Stimulated activated CD8-positive, alpha-beta memory T cell treated with anti-CD3 and anti-CD28 coated beads, Interleukin-7, amount 100 ng/mL, for 1 hour (primary cell): ENCODE measurements around the gene MRPS35.

Source experiments
- DNase-seq, 2 donors: peaks; one replicate each; pipeline ENCODE4 v3.0.0-alpha.2; 2020; ENCODE audit warnings: low read depth in 2 of 2

The MRPS35 gene

DNA sequence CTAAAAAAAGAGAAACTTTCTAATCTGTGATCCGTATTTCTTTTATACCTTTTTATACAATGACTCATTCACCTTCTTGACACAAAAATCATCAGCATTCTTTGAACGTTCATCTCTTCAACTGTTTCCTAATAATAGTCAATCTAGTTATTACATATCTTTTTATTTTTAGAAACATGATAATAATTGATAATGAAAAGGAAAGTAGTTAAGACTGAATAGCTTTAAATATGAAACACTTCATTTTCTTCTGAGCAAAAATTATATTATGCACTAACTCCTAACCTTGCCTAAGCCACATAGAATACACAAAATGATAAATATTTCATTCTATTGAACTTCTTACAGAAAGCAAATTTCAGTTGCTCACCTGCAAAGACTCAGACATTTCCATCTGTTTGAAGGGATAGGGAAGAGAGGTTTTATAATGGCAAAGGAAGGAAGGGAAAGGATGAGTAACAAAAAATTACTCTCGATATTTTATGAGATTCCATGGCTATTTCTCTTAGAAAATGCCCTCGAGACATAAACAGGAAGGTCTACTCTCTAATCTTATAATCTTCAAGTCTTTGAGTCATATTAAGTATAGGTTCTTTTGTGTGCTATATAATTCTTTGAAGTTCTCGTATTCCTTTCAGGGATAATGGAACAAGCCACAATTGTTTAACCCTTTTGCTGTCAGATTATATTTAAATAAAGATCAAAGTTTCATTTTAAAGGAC lies 61.9 kb downstream of the MRPS35 start:
- no peak for DNase-seq

DNA sequence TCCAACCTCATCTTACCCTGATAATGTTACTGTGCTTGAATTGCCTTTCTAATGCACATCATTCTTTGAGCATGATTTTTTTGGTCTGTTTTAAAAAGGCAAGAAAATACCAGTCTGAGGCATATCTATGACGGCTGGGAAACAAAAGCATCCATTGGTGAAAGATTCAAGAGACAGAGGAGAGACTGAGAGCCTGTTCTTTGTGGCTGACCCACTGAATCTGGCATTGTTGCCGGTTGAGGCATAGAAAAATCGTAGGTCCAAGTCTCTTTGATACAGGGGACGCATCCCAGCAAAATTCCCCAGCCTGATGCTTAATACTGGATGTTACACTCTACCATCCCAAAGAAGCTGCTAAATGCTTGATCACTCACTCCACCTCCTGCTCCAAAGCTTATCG lies 66.5 kb downstream of the MRPS35 start:
- DNase-seq, result no peak

- no peak for DNase-seq
Measured at GRCh38 chr12:27778206-27778605, 67.6 kb downstream of the MRPS35 start.

GRCh38 chr12:27779416-27779919 lies 68.8 kb downstream of the MRPS35 start:
- no peak for DNase-seq

DNA sequence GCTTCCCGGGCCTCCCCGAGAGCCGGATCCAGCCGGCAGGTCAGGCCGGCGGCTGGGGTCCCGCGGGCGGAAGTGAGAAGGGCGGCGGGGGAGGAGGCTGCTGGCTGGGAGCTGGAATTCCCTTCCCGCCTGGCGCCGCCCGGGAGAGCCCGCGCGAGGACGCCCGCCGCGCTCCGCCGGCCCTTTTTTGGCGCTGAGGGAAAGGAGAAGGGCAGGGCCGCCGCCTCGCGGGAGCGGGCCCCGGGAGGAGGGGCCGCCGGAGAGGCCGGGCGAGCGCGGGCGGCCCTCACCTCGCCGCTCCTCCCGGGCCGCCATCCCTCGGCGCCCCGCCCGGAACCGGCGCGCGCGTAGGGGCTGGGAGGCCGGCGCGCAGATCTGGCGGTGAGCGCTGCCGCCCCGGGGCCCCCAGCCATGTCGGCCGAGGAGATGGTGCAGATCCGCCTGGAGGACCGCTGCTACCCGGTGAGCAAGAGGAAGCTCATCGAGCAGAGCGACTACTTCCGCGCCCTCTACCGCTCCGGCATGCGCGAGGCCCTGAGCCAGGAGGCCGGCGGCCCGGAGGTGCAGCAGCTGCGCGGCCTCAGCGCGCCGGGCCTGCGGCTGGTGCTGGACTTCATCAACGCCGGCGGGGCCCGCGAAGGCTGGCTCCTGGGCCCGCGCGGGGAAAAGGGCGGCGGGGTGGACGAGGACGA lies 69.4 kb downstream of the MRPS35 start, which contains the start of the genes KLHL42 and MANSC4:
Gene KLHL42 (plus strand): TSS at position 314 of the 692 bp plus-strand sequence. CDS start 98 bp downstream, at position 412.
Gene MANSC4 (minus strand): TSS at position 317 of the 692 bp plus-strand sequence. CDS start 8,960 bp downstream, outside the sequence.
- DNase-seq, result peak; percentile 25 to 32

DNA sequence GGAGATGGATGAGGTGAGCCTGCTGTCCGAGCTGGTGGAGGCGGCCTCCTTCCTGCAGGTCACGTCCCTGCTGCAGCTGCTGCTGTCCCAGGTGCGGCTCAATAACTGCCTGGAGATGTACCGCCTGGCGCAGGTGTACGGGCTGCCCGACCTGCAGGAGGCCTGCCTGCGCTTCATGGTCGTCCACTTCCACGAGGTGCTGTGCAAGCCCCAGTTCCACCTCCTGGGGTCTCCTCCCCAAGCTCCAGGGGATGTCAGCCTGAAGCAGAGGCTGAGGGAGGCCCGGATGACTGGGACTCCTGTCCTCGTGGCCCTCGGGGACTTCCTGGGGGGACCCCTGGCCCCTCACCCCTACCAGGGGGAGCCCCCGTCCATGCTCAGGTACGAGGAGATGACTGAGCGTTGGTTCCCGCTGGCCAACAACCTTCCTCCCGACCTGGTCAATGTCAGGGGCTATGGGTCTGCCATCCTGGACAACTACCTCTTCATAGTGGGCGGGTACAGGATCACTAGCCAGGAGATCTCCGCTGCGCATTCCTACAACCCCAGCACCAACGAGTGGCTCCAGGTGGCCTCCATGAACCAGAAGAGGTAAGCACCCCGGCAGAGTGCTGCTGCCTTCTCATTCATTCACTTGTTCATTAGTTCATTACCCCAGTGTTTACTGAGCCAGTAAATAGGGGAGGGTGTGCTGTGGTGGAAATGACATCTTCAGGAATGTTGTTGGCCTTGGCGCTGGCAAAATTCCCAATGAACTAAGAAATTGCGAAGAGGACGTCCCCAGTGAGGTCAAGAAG lies 70.2 kb downstream of the MRPS35 start:
- DNase-seq, result no peak

DNA sequence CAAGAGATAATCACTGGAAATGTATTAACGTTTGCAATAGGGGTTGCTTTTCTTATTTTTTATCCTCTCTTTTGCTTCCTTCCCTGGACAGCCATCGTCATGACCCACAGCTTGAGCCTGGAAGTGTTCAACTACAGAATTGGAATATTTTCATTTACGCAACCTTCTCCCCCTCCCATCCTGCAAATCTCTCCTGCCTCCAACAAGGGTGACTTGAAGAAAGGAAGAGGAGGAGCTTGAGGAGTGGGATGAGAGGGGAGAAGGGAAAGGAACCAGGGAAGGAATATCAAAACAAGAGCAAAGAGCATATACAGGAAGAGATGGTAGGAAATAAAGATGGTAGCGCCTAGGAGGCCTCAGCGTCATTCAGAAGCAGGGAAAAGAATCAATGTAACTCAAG lies 71.0 kb downstream of the MRPS35 start:
- DNase-seq, result no peak

DNA sequence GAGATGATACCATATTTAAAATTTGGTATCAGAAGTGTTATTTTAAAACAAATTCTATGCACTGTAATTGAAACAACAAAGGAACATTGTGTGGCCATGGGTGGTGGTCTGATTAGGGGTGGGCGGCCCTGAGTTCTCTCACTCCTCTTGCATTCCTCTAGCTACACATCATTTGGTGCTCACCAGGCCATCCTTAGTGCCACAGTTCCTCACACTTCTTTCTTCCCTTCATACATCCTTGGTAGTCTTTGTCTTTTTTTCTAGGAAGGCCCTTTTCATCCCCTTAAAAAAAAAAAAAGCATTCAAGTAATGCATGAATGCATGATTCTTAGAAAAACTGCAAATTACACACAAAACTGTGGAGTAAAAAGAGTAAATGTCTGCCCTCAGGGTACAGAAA lies 71.8 kb downstream of the MRPS35 start:
- no peak for DNase-seq

- no peak for DNase-seq
Measured at GRCh38 chr12:27785882-27786570, 75.4 kb downstream of the MRPS35 start.

GRCh38 chr12:27787559-27787958 lies 76.9 kb downstream of the MRPS35 start:
- no peak for DNase-seq

DNA sequence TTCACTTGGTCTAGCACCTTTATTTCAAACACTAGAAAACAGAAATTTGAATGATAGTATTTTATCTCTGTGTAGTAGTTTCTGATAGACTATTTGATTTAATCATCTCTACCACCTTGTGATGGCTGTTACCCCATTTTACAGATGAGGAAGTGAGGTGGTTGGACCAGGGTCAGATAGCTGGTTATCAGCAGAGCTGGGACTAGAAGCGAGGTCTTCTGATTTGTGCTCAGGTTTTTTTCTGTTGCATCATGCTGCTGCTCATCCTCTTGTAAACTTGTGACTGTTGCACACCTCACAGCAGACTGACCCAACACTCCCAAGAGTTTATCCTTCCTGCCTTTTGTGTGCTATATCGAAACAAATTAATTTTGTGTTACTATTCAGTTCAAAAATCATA lies 79.5 kb downstream of the MRPS35 start:
- no peak for DNase-seq

DNA sequence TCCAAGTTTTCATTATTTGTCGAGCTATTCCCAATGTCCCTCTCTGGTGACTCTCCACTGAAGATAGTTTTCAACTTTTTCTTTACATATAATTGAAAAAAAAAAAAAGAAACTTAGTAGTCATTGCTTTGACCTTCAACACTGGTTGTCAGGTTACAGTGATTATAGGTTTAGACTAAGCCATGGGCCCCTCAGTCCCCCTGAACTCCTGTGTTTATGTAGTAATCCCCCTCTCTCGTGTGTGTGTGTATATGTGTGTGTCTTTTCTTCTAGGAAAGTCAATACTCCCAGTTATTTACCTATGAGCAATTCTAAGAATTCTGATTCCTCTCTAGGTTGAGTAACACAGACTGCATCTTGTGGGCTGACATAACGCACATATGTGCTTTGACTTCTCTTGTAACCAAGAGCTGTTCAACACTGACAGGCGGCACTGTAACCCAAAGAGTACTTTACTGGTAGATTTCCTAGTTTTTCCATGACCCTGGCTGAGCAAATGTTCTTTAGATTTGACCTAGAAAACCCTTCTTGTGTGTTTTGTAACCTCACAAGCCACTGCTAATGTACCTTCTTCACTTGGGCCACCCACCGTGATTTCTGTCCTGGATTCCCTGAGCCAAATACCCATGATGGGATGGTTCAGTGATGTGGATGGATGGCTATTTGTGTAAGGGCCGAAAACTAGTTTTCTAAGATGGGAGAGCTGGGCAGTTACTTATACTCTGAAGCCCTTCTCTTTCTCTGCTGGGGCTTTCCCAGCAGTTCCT lies 84.4 kb downstream of the MRPS35 start:
- no peak for DNase-seq

DNA sequence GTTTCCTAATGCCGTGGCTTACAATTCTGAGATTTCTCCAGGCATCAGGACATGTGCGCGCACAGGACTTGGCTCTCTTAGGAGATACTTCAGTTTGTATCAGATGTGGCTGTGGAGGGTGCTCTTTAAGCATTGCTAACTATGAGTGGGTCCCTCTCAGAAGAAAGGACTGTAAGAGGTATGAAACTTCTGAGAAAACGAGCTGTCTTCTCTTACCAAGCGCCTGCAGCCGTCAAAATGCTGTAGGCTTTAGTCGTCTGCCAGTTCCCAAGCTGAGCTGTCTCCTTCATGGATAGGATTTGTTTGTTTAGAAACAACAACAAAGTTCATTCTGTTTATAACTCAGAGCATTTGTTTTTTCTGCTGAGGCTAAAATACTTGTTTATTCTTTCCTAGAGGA lies 85.5 kb downstream of the MRPS35 start:
- DNase-seq, result no peak

GRCh38 chr12:27797301-27798025 lies 86.8 kb downstream of the MRPS35 start:
- no peak for DNase-seq

GRCh38 chr12:27800819-27801218 lies 90.2 kb downstream of the MRPS35 start:
- DNase-seq, result no peak

- DNase-seq, result no peak
Measured at GRCh38 chr12:27801630-27802029, 91.0 kb downstream of the MRPS35 start.

DNA sequence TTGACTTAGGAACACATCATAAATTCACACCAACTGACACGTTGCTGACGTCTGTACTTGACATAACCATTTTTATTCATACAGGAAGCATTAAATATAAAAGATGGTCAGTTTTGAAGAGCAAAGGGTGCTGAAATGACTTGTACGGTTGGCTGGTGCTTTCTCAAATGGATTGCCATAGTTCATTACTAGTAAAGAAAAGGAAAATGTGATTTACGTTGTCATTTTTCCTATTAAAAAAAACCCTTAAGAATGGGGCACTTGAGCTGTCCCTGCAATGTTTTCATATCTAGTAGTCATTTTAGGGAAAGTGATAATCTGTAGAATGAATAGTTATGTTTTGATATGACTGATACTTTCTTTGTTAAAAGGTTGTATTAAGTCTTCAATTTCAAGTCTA lies 91.9 kb downstream of the MRPS35 start:
- no peak for DNase-seq

DNA sequence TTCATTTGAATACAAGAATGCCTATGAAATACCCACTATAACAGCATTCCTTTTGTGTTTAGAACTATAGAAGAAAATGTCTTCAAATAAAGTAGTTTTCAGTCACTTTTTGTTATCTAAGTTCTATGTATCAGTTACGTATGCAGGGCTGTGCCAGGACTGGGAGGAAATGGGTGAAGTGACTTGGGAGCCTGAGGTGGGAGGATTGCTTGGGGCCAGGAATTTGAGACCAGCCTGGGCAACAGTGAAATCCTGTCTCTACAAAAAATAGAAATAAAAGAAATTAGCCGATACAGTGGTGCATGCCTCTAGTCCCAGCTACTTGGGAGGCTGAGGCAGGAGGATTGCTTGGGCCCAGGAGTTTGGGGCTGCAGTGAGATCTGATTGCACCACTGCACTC lies 92.3 kb downstream of the MRPS35 start:
- DNase-seq, result no peak

DNA sequence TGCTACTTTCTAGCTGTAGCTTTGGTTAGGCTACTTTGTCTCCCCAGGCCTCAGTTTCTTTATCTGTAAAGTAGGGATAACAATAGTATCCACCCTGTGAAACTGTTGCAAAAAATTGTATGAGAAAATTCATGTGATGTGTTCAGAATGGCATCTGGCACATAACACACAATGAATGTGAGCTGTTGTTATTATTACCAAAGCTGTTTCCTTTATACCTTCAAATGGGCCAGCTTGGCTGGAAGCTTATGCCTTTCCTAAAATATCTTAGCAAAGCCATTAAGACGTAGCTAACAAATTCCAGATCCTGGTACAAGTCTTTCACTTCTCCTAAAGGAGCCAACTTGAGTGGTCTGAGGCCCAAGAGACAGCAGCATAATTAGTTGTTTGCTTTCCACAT lies 94.6 kb downstream of the MRPS35 start:
- no peak for DNase-seq
